ENCODE measurements around the gene PDE4D.

- TF ChIP-seq CTCF (IDR thresholded peaks at IDR 0.05) (no peak), POLR2A (IDR thresholded peaks at IDR 0.05) (no peak)
Observed at GRCh38 chr5:59814537-59814872, 79.0 kb downstream of the PDE4D start.

Measured in esophagus squamous epithelium (tissue), 4 donors.